DOHH2 (cell line): ENCODE data around the gene ARRDC4.

Experiments used
- EZH2phosphoT487 ChIP-seq: fragments of 200-600 bp; sonication (generic); IDR thresholded peaks from 2 replicates; pipeline ENCODE4 v1.6.1; 2017; ENCODE audit warnings: borderline replicate concordance, mild to moderate bottlenecking, antibody characterized with exemption, low read length, moderate library complexity, mixed read lengths
- TF ChIP-seq, protein P1 (sequence below): fragments of 200-600 bp; sonication (generic); IDR thresholded peaks from one replicate; pipeline ENCODE4 v1.5.1; 2014; ENCODE audit warnings: antibody characterized with exemption, mild to moderate bottlenecking, low read depth, low read length; ENCODE audit not compliant: poor library complexity, severe bottlenecking

DNA sequence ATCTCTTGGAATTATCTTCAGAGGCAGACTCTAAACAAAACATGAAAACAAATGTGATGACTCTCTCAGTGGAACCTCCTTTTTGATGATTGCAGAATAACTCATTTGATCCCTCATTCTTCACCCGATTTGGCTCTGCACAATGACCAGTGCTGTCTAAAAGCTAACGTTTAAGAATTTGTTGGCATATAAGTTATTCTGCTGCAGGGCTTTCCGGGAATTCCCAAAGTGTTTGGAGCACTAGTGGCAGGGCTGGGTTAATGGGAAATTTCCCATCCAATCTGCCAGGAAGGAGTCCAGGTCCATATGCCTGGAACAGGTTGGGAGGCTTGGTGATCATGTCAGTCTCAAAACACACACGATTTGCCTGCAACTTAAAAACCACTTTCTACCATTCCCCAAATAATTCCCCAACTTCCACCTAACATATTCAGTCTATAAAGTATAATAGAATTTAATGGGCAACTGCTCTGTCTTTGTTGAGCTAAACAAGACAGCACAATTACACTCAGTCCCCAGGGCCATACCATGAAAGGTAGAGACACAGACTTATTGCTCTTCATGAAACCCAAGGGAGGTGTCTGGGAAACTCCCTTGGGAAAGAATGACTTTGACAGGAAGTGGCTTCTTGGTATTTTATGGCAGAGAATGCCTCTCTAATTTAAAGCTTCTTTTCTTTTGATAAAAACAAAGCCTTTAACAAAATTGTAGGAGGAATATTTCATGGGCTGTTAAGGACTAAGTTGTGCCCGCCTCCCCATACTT, 38.0 kb downstream of the ARRDC4 start:
- TF ChIP-seq, protein P1, sequence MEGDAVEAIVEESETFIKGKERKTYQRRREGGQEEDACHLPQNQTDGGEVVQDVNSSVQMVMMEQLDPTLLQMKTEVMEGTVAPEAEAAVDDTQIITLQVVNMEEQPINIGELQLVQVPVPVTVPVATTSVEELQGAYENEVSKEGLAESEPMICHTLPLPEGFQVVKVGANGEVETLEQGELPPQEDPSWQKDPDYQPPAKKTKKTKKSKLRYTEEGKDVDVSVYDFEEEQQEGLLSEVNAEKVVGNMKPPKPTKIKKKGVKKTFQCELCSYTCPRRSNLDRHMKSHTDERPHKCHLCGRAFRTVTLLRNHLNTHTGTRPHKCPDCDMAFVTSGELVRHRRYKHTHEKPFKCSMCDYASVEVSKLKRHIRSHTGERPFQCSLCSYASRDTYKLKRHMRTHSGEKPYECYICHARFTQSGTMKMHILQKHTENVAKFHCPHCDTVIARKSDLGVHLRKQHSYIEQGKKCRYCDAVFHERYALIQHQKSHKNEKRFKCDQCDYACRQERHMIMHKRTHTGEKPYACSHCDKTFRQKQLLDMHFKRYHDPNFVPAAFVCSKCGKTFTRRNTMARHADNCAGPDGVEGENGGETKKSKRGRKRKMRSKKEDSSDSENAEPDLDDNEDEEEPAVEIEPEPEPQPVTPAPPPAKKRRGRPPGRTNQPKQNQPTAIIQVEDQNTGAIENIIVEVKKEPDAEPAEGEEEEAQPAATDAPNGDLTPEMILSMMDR = no peak
- TF ChIP-seq EZH2phosphoT487 = no peak
